NCI-H748 (cell line): ENCODE data around the gene PLA2R1.
"Not testable (repeated sequence)": the region's sequence is repeated elsewhere in the genome, so short reads cannot be mapped to it uniquely, and the experiment has no call there.

Experiments used
- DNase-seq: peaks from one replicate; lab custom pipeline; 2025; ENCODE audit not compliant: unreplicated experiment; lab: John Stamatoyannopoulos, UW

The PLA2R1 gene

GRCh38 chr2:160063879-160064612, 1.6 kb upstream of the PLA2R1 start:
- no peak for DNase-seq

GRCh38 chr2:160063271-160063670, 856 bp upstream of the PLA2R1 start:
- DNase-seq = no peak

- no peak for DNase-seq
These were observed 497 bp downstream of the PLA2R1 start for GRCh38 chr2:160061944-160062291.

GRCh38 chr2:160061533-160061932, 882 bp downstream of the PLA2R1 start:
- no peak for DNase-seq

- DNase-seq = no peak
These were observed 2.1 kb downstream of the PLA2R1 start for GRCh38 chr2:160060297-160060696.

- no peak for DNase-seq
These were observed 5.1 kb downstream of the PLA2R1 start for GRCh38 chr2:160057356-160057755.

GRCh38 chr2:160055726-160056108, 6.7 kb downstream of the PLA2R1 start:
- DNase-seq = no peak

GRCh38 chr2:160054984-160055725, 7.3 kb downstream of the PLA2R1 start:
- DNase-seq = no peak

GRCh38 chr2:160053946-160054345, 8.5 kb downstream of the PLA2R1 start:
- no peak for DNase-seq

GRCh38 chr2:160052531-160052930, 9.9 kb downstream of the PLA2R1 start:
- no peak for DNase-seq

GRCh38 chr2:160051371-160051800, 11.0 kb downstream of the PLA2R1 start:
- DNase-seq = no peak

GRCh38 chr2:160050147-160050546, 12.3 kb downstream of the PLA2R1 start:
- no peak for DNase-seq

- no peak for DNase-seq
These were observed 16.7 kb downstream of the PLA2R1 start for GRCh38 chr2:160045703-160046210.

GRCh38 chr2:160044728-160045127, 17.7 kb downstream of the PLA2R1 start:
- no peak for DNase-seq

- no peak for DNase-seq
These were observed 19.1 kb downstream of the PLA2R1 start for GRCh38 chr2:160043265-160043664.

- DNase-seq = no peak
These were observed 20.4 kb downstream of the PLA2R1 start for GRCh38 chr2:160042054-160042453.

- no peak for DNase-seq
These were observed 21.3 kb downstream of the PLA2R1 start for GRCh38 chr2:160041091-160041490.

- peak; percentile 38 for DNase-seq
These were observed 23.1 kb downstream of the PLA2R1 start for GRCh38 chr2:160039166-160039903.

GRCh38 chr2:160038662-160039061, 23.8 kb downstream of the PLA2R1 start:
- not testable (repeated sequence) for DNase-seq

GRCh38 chr2:160036736-160037135, 25.7 kb downstream of the PLA2R1 start:
- no peak for DNase-seq

GRCh38 chr2:160035125-160035524, 27.3 kb downstream of the PLA2R1 start:
- DNase-seq = no peak

- no peak for DNase-seq
These were observed 28.0 kb downstream of the PLA2R1 start for GRCh38 chr2:160034396-160034795.
